Measurements from ENCODE around the gene CACNA2D1. TPM values are rescaled to one million over a fixed set of nuclear protein-coding genes. Genes with fewer than 3 reads are reported as not detected.

CACNA2D1 gene
- total RNA-seq, 1 donor: 63.5 TPM

DNA sequence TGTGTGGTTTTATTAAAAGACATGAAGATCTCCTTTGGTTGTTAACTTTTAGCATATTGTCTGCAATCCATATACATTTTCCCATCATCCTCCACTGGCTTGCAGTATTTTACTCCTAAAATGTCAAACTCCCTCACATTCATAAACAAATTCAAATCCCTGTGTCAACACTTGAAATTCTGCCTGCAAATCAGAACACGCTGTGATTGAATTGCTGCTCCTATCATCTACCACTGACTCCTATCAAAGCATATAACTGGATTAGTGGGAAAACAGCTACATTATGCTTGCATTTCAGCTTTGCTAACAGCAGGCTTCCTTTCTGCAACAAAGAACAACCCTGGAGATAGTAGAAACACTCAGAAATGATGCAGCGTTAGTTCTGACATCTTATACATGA is 392.0 kb downstream of the CACNA2D1 start:
- DNase-seq (ENCODE audit: low read depth): peak; percentile 53
- TF ChIP-seq, protein P1, sequence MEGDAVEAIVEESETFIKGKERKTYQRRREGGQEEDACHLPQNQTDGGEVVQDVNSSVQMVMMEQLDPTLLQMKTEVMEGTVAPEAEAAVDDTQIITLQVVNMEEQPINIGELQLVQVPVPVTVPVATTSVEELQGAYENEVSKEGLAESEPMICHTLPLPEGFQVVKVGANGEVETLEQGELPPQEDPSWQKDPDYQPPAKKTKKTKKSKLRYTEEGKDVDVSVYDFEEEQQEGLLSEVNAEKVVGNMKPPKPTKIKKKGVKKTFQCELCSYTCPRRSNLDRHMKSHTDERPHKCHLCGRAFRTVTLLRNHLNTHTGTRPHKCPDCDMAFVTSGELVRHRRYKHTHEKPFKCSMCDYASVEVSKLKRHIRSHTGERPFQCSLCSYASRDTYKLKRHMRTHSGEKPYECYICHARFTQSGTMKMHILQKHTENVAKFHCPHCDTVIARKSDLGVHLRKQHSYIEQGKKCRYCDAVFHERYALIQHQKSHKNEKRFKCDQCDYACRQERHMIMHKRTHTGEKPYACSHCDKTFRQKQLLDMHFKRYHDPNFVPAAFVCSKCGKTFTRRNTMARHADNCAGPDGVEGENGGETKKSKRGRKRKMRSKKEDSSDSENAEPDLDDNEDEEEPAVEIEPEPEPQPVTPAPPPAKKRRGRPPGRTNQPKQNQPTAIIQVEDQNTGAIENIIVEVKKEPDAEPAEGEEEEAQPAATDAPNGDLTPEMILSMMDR (IDR thresholded peaks at IDR 0.05; ENCODE audit: insufficient read depth, low read depth, low read length): no peak
- H3K4me3 ChIP-seq (ENCODE audit: low read depth, low read length): no peak overlapping the region

DNA sequence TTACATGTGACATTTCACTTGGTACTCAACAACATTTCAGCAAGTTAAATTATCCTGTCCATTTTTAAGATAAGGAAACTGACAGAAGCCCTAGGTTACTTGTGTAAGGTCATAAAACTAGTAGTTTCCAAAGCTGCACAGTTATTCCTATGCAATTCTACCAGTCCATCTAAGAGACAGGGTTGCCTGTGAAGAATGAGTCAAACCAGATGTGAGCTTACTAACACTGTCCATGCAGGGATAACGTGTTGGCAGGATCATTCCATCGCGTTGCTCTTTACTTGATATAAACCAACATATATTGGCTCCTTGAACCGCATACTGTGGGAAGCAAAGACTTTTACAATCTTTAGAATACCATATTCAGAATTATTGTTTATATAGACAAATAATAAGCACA is 392.8 kb downstream of the CACNA2D1 start:
- H3K4me3 ChIP-seq (ENCODE audit: low read depth, low read length): no peak overlapping the region
- TF ChIP-seq, protein P1 (IDR thresholded peaks at IDR 0.05; ENCODE audit: insufficient read depth, low read depth, low read length): no peak
- peak; percentile 96 for DNase-seq (ENCODE audit: low read depth)

DNA sequence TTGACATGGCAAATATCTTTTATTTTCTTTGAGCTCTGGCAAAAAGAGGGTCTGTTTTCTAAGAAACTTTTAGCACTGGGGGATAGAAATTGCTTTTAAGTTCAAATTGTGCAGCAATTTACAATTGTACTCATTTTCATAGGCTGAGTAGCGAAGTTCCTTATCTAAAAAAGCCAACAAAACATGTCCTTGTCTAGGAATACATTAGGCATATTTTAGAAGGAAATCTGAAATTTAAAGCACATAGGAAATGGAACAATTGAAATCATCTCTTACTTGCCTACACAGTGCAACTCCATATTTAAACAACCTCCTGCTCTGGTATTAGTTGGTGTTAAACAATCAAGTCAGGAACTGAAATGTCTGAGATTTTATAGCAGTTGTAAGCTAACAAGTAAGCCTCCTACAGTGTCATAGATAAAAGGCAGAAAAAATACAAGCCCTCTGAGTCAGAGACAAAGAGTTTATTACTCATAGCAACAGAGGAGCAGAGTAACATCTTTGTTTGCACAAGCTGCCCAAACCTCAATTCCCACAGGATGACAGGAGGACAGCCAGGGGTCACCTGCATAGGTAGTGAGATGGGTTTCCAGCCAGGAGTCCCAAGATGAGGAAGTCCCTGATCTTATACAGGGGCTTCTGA is 393.6 kb downstream of the CACNA2D1 start:
- peak; percentile 95 for DNase-seq (ENCODE audit: low read depth)
- TF ChIP-seq, protein P1 (IDR thresholded peaks at IDR 0.05; ENCODE audit: insufficient read depth, low read depth, low read length): no peak
- H3K4me3 ChIP-seq (ENCODE audit: low read depth, low read length): no peak overlapping the region

DNA sequence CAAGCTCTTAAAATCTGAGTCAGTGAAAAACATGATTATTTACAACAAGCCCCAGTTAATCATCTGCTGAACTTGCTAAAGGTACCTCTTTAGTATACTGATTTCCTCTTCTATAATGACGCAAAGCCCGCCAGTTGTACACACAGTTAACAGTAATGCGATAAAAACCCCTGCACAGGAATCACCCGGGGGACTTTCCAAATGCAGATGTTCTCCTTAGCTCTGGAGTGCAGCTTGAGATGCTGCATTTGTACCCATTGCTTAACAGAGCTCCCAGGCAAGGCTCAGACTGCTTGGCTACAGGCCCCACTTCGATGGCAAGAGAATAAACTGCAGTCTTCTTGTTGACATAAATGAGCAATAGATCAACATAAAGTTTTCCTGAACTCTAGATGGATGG is 394.1 kb downstream of the CACNA2D1 start:
- peak; percentile 81 for DNase-seq (ENCODE audit: low read depth)
- TF ChIP-seq, protein P1 (IDR thresholded peaks at IDR 0.05; ENCODE audit: insufficient read depth, low read depth, low read length): no peak
- no peak overlapping the region for H3K4me3 ChIP-seq (ENCODE audit: low read depth, low read length)

DNA sequence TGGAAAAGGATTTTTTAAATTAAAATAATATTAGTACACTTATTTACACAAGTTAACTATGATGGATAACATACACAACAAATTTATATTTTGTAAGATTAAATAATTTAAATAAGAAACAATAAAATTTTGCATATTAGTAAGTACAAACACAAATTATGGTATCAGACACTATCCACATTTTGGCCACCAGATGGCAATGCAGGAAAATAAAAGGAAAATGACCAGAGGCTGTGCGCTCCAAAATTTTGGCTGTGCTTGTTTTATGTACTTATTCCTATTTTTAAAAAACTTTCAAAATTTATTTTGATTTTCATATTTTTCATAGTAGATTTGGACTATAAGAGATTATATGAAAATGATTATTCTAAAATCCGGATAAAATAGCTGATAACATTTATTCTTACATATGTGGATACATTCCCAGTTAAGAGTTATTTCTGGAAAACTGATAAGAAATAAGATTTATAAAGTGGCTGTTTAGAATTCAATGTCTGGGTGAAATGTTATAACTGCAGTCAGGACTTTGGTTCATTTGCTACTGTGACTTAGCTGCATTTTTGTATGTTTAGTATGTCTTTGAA is 399.0 kb downstream of the CACNA2D1 start:
- TF ChIP-seq, protein P1 (IDR thresholded peaks at IDR 0.05; ENCODE audit: insufficient read depth, low read depth, low read length): peak; percentile 63
- no peak overlapping the region for H3K4me3 ChIP-seq (ENCODE audit: low read depth, low read length)
- DNase-seq (ENCODE audit: low read depth): peak; percentile 72

DNA sequence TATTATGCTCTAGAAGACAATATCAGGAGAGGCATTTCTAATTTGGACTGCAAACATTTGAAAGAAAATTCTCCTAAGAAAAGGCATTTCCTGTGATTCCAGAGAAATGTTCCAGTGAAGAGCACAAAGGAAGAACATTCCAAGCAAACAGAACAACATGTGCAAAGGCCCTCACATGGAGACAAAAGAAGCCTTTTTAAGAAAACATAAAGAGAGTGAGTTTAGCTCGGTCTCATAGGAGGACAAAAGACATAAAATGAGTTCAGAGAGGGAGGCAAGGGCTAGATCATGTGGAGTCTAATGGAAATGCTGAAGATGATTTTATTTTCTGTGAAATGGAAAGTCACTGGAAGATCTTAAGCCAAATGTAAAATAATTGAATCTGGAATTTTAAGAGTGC is 404.0 kb downstream of the CACNA2D1 start:
- TF ChIP-seq, protein P1 (IDR thresholded peaks at IDR 0.05; ENCODE audit: insufficient read depth, low read depth, low read length): no peak
- no peak overlapping the region for H3K4me3 ChIP-seq (ENCODE audit: low read depth, low read length)
- no peak for DNase-seq (ENCODE audit: low read depth)

All from fibroblast of villous mesenchyme (primary cell).